ENCODE results near the gene DIP2B.
"Not testable (repeated sequence)": the region's sequence is repeated elsewhere in the genome, so short reads cannot be mapped to it uniquely, and the experiment has no call there.

Gene DIP2B

GRCh38 chr12:50541139-50541538 lies 36.4 kb downstream of the DIP2B start:
- H3K79me2 ChIP-seq (ENCODE audit: low read length): peaks cover 6% of the 10 kb centered on the region; the same call in 1 of the 2 replicates
- peaks cover 17% of the 10 kb centered on the region for H3K4me1 ChIP-seq (ENCODE audit: low read length)
- H3K9me3 ChIP-seq (ENCODE audit: insufficient read depth, low read length): no peaks in the 10 kb centered on the region
- H3K9ac ChIP-seq (ENCODE audit: low read length): no peak overlapping the region
- H2AFZ ChIP-seq (ENCODE audit: low read depth, low read length): no peak overlapping the region
- H3K4me2 ChIP-seq (ENCODE audit: low read length): no peak overlapping the region
- no peak overlapping the region for H3K27ac ChIP-seq (ENCODE audit: low read length)
- no peak overlapping the region for H3K4me3 ChIP-seq (ENCODE audit: low read length)
- 0 out of 2 replicates have a peak, but pooled peaks cover 3% of the 10 kb centered on the region for H4K20me1 ChIP-seq (ENCODE audit: insufficient read depth, low read length)
- no peaks in the 10 kb centered on the region for H3K36me3 ChIP-seq (replicated peaks; ENCODE audit: low read depth, low read length)
- TF ChIP-seq EZH2phosphoT487 (IDR thresholded peaks at IDR 0.05; ENCODE audit: low read depth): no peak
- TF ChIP-seq CTCF (IDR thresholded peaks at IDR 0.05; ENCODE audit: low read depth, low read length): no peak
- H3K27me3 ChIP-seq (ENCODE audit: low read depth, low read length): no peaks in the 10 kb centered on the region

- no peaks in the 10 kb centered on the region for H3K27me3 ChIP-seq (ENCODE audit: low read depth, low read length)
- H2AFZ ChIP-seq (ENCODE audit: low read depth, low read length): no peak overlapping the region
- H4K20me1 ChIP-seq (ENCODE audit: insufficient read depth, low read length): 0 out of 2 replicates have a peak, but pooled peaks cover 3% of the 10 kb centered on the region
- no peaks in the 10 kb centered on the region for H3K36me3 ChIP-seq (replicated peaks; ENCODE audit: low read depth, low read length)
- peaks cover 17% of the 10 kb centered on the region for H3K4me1 ChIP-seq (ENCODE audit: low read length)
- H3K9ac ChIP-seq (ENCODE audit: low read length): no peak overlapping the region
- H3K79me2 ChIP-seq (ENCODE audit: low read length): peaks cover 6% of the 10 kb centered on the region; the same call in 1 of the 2 replicates
- no peak overlapping the region for H3K4me2 ChIP-seq (ENCODE audit: low read length)
- H3K4me3 ChIP-seq (ENCODE audit: low read length): no peak overlapping the region
- no peaks in the 10 kb centered on the region for H3K9me3 ChIP-seq (ENCODE audit: insufficient read depth, low read length)
- TF ChIP-seq CTCF (IDR thresholded peaks at IDR 0.05; ENCODE audit: low read depth, low read length) (no peak), EZH2phosphoT487 (IDR thresholded peaks at IDR 0.05; ENCODE audit: low read depth) (no peak)
- no peak overlapping the region for H3K27ac ChIP-seq (ENCODE audit: low read length)
Measured at GRCh38 chr12:50542448-50542847, 37.7 kb downstream of the DIP2B start.

GRCh38 chr12:50543188-50543587 lies 38.4 kb downstream of the DIP2B start:
- H3K9ac ChIP-seq (ENCODE audit: low read length); H3K79me2 ChIP-seq (ENCODE audit: low read length); H3K9me3 ChIP-seq (ENCODE audit: insufficient read depth, low read length); H4K20me1 ChIP-seq (ENCODE audit: insufficient read depth, low read length); H3K36me3 ChIP-seq (replicated peaks; ENCODE audit: low read depth, low read length); H3K4me3 ChIP-seq (ENCODE audit: low read length); H3K27me3 ChIP-seq (ENCODE audit: low read depth, low read length); H2AFZ ChIP-seq (ENCODE audit: low read depth, low read length); H3K4me2 ChIP-seq (ENCODE audit: low read length); H3K27ac ChIP-seq (ENCODE audit: low read length): not testable (repeated sequence)
- peaks cover 13% of the 10 kb centered on the region for H3K4me1 ChIP-seq (ENCODE audit: low read length)

GRCh38 chr12:50545213-50545612 lies 40.4 kb downstream of the DIP2B start:
- no peak overlapping the region for H3K9ac ChIP-seq (ENCODE audit: low read length)
- no peaks in the 10 kb centered on the region for H3K36me3 ChIP-seq (replicated peaks; ENCODE audit: low read depth, low read length)
- 0 out of 2 replicates have a peak, but pooled peaks cover 5% of the 10 kb centered on the region for H4K20me1 ChIP-seq (ENCODE audit: insufficient read depth, low read length)
- peaks cover 4% of the 10 kb centered on the region; the same call in 1 of the 2 replicates for H3K79me2 ChIP-seq (ENCODE audit: low read length)
- no peaks in the 10 kb centered on the region for H3K27me3 ChIP-seq (ENCODE audit: low read depth, low read length)
- TF ChIP-seq EZH2phosphoT487 (IDR thresholded peaks at IDR 0.05; ENCODE audit: low read depth) (no peak), CTCF (IDR thresholded peaks at IDR 0.05; ENCODE audit: low read depth, low read length) (no peak)
- peaks cover 6% of the 10 kb centered on the region for H3K4me1 ChIP-seq (ENCODE audit: low read length)
- no peaks in the 10 kb centered on the region for H3K9me3 ChIP-seq (ENCODE audit: insufficient read depth, low read length)
- H3K4me3 ChIP-seq (ENCODE audit: low read length): no peak overlapping the region
- H3K4me2 ChIP-seq (ENCODE audit: low read length): no peak overlapping the region
- no peak overlapping the region for H3K27ac ChIP-seq (ENCODE audit: low read length)
- H2AFZ ChIP-seq (ENCODE audit: low read depth, low read length): no peak overlapping the region

All from OCI-LY3 (cell line).